GM18867 (cell line): Measurements from ENCODE around the gene RAB11FIP4.

Experiments used
- ATAC-seq: cut with Tn5 transposase; IDR thresholded peaks from one replicate; pipeline ENCODE4 v1.9.1; 2021; ENCODE audit warnings: mild to moderate bottlenecking, moderate library complexity; ENCODE audit not compliant: unreplicated experiment

Gene RAB11FIP4

GRCh38 chr17:31537565-31538011, 146.1 kb downstream of the RAB11FIP4 start:
- ATAC-seq = no peak

GRCh38 chr17:31538080-31538762, 146.7 kb downstream of the RAB11FIP4 start:
- ATAC-seq = peak; percentile 43

- no peak for ATAC-seq
Observed at GRCh38 chr17:31540602-31541307, 149.3 kb downstream of the RAB11FIP4 start.

GRCh38 chr17:31541559-31541958, 150.1 kb downstream of the RAB11FIP4 start:
- no peak for ATAC-seq

GRCh38 chr17:31544186-31544585, 152.7 kb downstream of the RAB11FIP4 start:
- no peak for ATAC-seq

GRCh38 chr17:31546650-31547049, 155.2 kb downstream of the RAB11FIP4 start:
- no peak for ATAC-seq

- ATAC-seq = no peak
Observed at GRCh38 chr17:31548709-31549108, 157.2 kb downstream of the RAB11FIP4 start.

GRCh38 chr17:31549121-31549524, 157.6 kb downstream of the RAB11FIP4 start:
- peak; percentile 7 for ATAC-seq

- peak; percentile 69 for ATAC-seq
Observed at GRCh38 chr17:31549525-31550388, 158.3 kb downstream of the RAB11FIP4 start.

- no peak for ATAC-seq
Observed at GRCh38 chr17:31550389-31551056, 159.0 kb downstream of the RAB11FIP4 start.

- ATAC-seq = no peak
Observed at GRCh38 chr17:31552568-31552967, 161.1 kb downstream of the RAB11FIP4 start.

GRCh38 chr17:31553506-31553905, 162.0 kb downstream of the RAB11FIP4 start:
- ATAC-seq = no peak

GRCh38 chr17:31554930-31555329, 163.5 kb downstream of the RAB11FIP4 start:
- ATAC-seq = no peak

- ATAC-seq = no peak
Observed at GRCh38 chr17:31556969-31557645, 165.6 kb downstream of the RAB11FIP4 start.

- peak; percentile 67 for ATAC-seq
Observed at GRCh38 chr17:31558748-31559583, 167.5 kb downstream of the RAB11FIP4 start.

GRCh38 chr17:31559584-31560501, 168.4 kb downstream of the RAB11FIP4 start:
- ATAC-seq = no peak

GRCh38 chr17:31560616-31561235, 169.3 kb downstream of the RAB11FIP4 start:
- no peak for ATAC-seq
